H1 (cell line): Measurements from ENCODE around the gene BCAS4. TPM values are rescaled to one million over a fixed set of nuclear protein-coding genes. Genes with fewer than 3 reads are reported as not detected.

ENCODE experiments used
- polyA plus RNA-seq, 7 experiments: library from polyadenylated mRNA; depleted of rRNA in 3 of 7; stranded (reverse) in 5 of 7; unstranded in 2 of 7; fragments of >200 nt in 5 of 7; fragments of 200-250 nt in 2 of 7; gene quantifications; 1 replicate in 5 of 7; 2 replicates in 1 of 7; 4 replicates in 1 of 7; pipeline versions ENCODE4 v1.2.1 to v1.2.3, GENCODE V29; 2011 to 2013; ENCODE audit warnings: missing spikeins in 2 of 7, mixed read lengths in 2 of 7
- total RNA-seq: library from RNA; stranded (reverse); fragmentation: NEBNext Ultra II Directional; extraction: Animal tissue kit (Norgen Biotek cat#: 25700); gene quantifications from 2 replicates; pipeline ENCODE4 v1.2.1, GENCODE V29; 2021
- TF ChIP-seq, protein P1 (sequence below): fragments of 300-600 bp; sonication (generic); IDR thresholded peaks from 2 replicates; pipeline ENCODE4 v1.7.1; 2012; ENCODE audit warnings: low read length, moderate library complexity, mild to moderate bottlenecking, inconsistent platforms; ENCODE audit not compliant: insufficient replicate concordance

Gene BCAS4
- total and polyA plus RNA-seq, 2 of the 8 experiments (the other 6 are each of a cell fraction or from before 2014, with no cell fraction given), result 21.2 to 23.6 TPM

- TF ChIP-seq, protein P1, sequence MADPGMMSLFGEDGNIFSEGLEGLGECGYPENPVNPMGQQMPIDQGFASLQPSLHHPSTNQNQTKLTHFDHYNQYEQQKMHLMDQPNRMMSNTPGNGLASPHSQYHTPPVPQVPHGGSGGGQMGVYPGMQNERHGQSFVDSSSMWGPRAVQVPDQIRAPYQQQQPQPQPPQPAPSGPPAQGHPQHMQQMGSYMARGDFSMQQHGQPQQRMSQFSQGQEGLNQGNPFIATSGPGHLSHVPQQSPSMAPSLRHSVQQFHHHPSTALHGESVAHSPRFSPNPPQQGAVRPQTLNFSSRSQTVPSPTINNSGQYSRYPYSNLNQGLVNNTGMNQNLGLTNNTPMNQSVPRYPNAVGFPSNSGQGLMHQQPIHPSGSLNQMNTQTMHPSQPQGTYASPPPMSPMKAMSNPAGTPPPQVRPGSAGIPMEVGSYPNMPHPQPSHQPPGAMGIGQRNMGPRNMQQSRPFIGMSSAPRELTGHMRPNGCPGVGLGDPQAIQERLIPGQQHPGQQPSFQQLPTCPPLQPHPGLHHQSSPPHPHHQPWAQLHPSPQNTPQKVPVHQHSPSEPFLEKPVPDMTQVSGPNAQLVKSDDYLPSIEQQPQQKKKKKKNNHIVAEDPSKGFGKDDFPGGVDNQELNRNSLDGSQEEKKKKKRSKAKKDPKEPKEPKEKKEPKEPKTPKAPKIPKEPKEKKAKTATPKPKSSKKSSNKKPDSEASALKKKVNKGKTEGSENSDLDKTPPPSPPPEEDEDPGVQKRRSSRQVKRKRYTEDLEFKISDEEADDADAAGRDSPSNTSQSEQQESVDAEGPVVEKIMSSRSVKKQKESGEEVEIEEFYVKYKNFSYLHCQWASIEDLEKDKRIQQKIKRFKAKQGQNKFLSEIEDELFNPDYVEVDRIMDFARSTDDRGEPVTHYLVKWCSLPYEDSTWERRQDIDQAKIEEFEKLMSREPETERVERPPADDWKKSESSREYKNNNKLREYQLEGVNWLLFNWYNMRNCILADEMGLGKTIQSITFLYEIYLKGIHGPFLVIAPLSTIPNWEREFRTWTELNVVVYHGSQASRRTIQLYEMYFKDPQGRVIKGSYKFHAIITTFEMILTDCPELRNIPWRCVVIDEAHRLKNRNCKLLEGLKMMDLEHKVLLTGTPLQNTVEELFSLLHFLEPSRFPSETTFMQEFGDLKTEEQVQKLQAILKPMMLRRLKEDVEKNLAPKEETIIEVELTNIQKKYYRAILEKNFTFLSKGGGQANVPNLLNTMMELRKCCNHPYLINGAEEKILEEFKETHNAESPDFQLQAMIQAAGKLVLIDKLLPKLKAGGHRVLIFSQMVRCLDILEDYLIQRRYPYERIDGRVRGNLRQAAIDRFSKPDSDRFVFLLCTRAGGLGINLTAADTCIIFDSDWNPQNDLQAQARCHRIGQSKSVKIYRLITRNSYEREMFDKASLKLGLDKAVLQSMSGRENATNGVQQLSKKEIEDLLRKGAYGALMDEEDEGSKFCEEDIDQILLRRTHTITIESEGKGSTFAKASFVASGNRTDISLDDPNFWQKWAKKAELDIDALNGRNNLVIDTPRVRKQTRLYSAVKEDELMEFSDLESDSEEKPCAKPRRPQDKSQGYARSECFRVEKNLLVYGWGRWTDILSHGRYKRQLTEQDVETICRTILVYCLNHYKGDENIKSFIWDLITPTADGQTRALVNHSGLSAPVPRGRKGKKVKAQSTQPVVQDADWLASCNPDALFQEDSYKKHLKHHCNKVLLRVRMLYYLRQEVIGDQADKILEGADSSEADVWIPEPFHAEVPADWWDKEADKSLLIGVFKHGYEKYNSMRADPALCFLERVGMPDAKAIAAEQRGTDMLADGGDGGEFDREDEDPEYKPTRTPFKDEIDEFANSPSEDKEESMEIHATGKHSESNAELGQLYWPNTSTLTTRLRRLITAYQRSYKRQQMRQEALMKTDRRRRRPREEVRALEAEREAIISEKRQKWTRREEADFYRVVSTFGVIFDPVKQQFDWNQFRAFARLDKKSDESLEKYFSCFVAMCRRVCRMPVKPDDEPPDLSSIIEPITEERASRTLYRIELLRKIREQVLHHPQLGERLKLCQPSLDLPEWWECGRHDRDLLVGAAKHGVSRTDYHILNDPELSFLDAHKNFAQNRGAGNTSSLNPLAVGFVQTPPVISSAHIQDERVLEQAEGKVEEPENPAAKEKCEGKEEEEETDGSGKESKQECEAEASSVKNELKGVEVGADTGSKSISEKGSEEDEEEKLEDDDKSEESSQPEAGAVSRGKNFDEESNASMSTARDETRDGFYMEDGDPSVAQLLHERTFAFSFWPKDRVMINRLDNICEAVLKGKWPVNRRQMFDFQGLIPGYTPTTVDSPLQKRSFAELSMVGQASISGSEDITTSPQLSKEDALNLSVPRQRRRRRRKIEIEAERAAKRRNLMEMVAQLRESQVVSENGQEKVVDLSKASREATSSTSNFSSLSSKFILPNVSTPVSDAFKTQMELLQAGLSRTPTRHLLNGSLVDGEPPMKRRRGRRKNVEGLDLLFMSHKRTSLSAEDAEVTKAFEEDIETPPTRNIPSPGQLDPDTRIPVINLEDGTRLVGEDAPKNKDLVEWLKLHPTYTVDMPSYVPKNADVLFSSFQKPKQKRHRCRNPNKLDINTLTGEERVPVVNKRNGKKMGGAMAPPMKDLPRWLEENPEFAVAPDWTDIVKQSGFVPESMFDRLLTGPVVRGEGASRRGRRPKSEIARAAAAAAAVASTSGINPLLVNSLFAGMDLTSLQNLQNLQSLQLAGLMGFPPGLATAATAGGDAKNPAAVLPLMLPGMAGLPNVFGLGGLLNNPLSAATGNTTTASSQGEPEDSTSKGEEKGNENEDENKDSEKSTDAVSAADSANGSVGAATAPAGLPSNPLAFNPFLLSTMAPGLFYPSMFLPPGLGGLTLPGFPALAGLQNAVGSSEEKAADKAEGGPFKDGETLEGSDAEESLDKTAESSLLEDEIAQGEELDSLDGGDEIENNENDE, result no peak
- TF ChIP-seq, all 59 proteins: peak for 0
These were observed 18.6 kb upstream of the BCAS4 start (continued) for GRCh38 chr20:50776122-50776817.
